Fibroblast of skin of abdomen (primary cell): ENCODE results near the gene SMG6. TPM values are rescaled to one million over a fixed set of nuclear protein-coding genes. Genes with fewer than 3 reads are reported as not detected.
A peak's percentile ranks its signal among the peaks of the same experiment; 100 is the strongest.
"Not testable (repeated sequence)": the region's sequence is repeated elsewhere in the genome, so short reads cannot be mapped to it uniquely, and the experiment has no call there.

Experiments
- DNase-seq: peaks from one replicate; pipeline ENCODE4 v3.0.0-alpha.2; 2013
- polyA plus RNA-seq, 2 experiments: library from polyadenylated mRNA; unstranded; fragments of 120-200 nt; gene quantifications; one replicate each; pipeline ENCODE4 v1.2.1, GENCODE V29; 2013; ENCODE audit not compliant: insufficient read length in 2 of 2

The SMG6 gene
- 59.7 TPM for polyA plus RNA-seq (2013, experiment 1 of 2; ENCODE audit: insufficient read length)
- 57.9 TPM for polyA plus RNA-seq (2013, experiment 2 of 2; ENCODE audit: insufficient read length)

DNA sequence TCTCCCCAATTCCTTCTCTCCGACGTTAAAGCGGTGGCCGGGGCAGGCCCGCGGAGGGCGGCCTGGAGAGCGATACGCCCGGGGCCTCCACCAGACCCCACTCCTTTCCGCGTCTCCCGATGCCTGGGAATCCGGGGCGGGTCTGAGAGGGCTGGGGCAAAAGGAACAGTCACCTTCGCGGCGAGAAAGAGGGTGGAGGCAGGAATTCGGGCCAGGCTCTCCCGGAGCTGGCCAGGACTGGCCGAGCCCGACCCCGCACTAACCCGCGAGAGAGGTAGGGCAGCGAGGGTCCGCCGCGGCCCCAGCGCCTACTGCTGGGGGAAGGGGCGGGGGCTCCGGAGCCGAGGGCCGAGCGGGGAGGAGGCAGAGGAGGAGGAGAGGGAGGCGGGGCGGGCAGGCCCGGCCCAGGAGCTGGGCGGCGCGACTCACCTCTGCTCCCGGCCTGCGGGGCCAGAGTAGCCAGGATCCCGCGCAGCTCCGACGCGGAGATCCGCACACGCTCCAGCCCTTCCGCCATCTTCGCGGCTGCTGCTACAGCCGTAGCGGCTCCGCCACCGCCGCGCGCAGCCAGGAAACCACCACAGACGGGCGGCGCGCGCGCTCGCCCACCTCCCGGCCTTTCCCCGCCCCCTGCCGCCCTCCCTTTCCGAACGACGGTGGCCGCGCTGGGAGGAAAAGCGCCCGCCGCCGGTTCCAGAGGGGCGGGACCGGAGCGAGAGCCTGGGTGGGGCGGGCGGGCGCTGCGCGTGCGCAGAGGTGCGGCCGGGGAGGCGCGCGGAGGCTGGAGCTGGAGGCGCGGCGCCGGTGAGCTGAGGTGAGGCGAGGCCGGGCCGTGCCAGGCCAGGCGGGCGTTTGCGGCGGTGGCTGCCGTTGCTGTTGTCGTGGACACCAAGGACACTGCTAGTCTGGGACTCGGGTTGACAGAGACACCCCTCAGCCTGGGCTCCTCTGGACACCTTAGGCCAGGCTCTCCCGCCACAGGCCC is at the start of gene SMG6, which contains the start of gene SRR:
Gene SMG6, minus strand, starts transcription at position 582 of the 985 bp plus-strand sequence. Its CDS starts 65 bp downstream, at position 517.
Gene SRR, plus strand, starts transcription at position 747 of the 985 bp plus-strand sequence. CDS start 11,611 bp downstream, outside the sequence.
- DNase-seq: peak; percentile 90

DNA sequence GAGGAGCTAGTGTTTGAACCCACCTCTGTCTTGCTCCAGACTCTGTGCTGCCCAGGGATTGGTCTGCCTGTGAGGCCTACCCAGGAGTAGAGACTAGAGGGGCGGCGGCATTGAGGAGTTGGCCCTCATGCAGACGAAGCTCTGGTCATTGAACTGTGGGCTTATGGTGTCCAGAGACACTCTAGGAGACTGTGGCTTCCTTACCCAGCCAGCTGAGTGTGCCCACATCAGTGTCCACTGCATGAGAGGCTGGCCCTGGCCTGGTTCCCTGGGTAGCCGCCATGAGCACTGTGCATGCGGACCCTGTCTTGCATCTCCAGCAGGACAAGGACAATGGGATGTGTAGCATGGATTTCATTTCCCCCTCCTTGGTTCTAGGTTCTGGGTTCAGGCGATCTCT is 47.7 kb upstream of the SMG6 start:
- no peak for DNase-seq

DNA sequence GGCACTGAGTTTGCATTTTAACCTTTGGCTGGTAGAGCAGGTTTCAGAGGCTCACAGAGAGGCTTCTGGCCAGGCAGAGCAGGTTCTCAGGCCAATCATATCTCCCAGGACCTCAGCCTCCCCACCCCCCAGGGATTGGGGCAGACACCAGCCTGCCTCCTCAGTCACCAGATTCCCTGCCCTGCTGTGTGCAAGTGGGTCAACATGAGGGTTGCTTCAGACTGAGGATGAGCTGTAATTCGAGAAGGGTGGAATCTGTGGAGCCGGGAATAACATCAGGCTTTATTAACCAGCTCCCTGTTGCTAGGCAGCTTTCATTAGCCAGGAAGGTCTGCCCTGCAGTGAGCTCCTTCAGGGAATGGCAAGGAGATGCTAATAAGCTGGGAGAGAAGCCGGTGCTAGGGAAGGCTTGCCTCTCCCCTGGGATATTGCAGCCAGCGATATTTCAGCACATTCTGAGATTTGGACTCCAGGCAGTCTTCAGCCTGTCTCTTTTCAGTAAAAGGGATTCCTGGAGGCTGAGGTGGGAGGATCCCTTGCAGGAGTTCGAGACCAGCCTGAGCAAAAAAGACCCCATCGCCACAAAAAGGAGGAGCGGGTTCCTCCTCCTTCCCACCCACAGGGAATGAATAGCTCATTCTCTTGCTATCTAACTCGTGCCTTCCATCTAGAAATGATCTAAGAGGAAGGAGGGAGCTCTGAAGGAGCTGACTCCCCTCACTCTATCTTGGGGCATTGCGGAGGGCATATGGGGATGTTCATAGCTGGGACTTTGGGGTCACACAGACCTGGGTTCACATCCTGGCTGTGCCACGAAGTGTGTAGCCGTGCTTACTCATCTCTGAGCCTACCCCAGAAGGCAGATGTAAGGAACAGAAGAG is 44.5 kb upstream of the SMG6 start:
- DNase-seq: peak; percentile 74

DNA sequence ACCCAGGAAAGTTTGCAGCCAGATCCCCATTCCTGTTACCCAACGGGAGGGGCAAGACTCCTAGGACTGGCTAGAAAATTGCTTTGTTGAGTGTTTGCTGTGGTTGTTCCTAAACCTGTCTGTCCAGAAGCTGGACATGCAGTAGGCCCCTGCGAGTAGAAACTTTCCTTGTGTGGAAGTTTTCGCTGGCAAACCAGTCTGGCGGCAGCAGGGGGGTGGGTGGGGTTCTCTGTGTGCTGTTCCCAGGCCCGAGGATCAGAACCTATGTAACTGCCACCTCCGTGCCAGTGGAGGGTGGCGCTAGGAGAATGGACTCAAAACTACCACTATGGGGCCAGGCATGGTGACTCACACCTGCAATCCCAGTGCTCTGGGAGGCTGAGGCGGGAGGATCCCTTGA is 42.9 kb upstream of the SMG6 start:
- no peak for DNase-seq

DNA sequence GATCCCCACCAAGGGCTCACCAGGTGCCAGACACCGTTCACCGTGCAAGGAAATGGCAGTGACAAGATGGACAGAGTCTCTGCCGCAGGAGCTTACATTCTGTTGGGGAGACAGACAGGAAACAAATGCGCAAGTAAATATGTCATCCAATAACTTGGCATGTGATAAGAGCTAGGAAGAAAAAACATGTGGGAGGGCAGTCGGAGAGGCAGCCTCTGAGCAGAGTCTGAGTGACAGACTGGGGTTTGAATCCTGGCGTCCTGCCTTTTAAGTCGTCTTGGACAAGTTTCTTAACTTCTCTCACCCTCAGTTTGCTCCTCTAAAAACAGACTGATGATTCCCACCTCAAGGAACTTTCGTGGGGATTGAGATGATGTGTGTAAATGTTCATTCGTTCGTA is 40.9 kb upstream of the SMG6 start:
- no peak for DNase-seq

DNA sequence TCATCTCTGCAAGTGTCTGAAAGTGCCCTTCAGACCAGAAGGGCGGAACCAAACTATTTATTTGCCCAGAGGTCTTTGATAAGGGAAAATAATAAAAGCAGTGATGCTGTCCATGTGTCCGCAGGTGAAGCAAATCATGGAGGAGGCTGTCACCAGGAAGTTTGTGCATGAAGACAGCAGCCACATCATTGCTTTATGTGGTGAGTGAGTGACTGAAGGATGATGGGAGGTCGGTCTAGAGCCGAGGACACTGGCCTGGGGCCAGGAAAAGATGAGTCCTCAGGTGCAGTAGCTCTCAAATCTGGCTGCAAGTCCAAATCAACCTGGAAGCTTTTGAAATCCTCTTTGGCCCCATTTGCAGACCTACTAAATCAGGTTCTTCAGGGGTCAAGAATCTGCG is 39.8 kb upstream of the SMG6 start:
- DNase-seq: no peak

DNA sequence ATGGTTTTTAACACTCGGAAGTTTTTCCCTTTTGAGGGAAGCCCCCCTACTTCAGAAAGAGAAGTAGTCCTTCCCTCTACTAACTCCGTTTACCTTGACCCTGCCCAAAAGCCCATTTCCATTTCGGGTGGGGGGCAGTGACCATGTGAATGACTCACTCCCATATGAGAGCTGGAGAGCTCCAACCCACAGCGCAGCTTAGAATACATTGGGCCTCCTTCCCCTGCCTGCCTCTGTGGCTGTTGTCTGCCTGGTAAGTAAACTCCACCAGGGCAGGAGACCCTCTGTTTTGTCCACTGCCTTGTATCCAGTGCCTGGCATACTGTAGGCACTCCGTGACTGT is 34.7 kb upstream of the SMG6 start:
- peak; percentile 6 for DNase-seq

DNA sequence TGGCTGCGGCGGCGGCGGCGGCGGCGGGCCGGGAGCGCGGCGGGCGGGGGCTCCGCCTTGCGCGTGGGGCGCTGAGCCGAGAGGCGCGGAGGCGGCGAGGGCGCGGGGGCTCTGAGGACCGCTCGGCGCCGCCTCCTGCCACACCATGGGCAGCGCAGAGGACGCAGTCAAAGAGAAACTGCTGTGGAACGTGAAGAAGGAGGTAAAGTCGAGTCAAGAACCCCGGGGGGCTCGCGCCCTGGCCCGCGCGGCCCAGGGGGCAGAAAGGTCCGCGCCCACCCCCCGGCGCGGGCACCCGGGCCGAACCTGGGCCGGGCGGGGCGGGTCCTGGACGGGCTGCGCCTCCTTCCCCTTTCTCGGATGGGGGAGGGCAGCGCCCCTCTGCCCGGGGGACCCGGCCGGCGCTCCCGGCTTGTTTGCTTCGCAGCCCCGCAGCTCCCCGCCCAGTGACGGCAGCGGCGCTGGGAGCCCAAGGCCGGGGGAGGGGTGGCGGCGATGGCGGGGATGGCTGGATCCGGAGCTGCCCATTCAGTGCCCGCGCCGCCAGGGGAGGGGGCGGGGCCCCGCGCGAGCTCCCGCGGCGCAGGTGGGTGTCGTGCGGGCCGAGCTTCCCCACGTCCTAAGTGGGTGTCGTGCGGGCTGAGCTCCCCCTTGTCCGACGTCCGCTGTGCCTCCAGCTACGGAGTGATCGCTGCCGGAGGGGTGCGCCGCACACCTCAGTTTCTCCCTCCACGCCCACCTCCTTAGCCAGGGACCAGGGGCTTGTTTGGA is 34.1 kb upstream of the SMG6 start:
- peak; percentile 41 for DNase-seq

DNA sequence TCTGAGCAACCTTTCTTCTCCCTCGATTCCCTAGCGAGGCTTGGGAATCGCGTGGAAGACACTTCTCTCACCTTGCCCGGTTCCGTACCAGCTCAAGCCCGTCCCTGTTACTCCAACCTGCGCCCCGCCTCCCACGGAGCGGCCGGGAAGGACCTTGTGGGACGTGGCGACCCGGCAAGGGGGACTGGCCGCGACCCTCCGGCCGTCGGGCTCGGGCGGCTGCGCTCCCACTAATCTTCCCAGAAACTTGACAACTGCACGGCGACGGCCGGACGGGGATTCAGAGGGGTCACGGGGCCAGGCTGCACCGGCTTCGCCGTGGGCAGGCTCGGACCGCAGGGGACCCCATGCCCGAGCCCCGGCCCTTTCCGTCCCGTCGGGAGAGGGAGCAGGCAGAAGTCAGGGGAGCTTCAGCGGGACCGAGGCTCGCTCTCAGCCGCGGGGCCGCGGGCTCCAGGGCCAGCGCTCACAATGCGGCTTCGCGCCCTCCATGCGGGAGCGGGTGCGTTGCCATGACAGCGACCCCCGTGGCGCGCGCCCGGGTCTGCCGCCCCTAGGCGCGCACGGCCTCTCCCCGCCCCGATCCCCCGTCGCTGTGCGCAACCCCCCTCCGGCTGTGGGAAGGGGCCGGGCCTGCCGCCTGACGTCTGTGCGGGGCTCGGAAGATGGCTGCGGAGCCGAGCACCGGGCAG is 33.4 kb upstream of the SMG6 start, which contains the start of gene SGSM2:
Gene SGSM2, plus strand, starts transcription at position 650 of the 692 bp plus-strand sequence. CDS start 188 bp downstream, outside the sequence.
- DNase-seq: peak; percentile 64

DNA sequence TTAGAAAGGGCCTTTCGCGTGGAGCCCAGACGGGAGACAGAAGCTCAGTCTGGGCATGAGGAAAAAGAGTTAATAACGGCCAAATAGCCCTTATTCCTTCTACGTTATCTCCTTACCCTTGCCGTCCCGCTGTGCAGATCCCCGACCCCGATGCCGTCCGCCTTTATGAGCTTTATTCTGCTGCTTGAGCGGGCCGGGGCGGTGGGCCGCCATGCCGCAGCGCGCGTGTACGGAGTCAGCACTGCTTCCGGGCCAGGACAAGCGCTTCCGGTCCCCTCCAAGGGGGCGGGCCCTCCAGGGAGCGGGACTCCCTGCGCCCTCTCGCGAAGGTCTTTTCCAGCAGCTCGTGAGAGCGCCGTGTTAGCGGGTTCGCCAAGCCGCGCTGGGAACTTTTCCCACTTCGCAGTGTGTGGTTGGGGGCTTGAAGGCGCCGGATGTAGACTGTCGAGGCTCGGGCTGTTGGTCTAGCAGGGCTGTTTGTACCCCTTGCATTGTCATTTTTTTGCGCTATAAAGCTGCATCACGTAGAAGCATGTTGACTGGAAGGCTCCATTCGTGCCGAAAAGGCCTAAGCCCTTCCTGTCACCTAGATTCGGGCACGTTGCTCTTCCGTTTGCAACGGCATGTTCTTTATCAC is 32.7 kb upstream of the SMG6 start, which contains the start of gene TSR1:
Gene TSR1, minus strand, starts transcription at position 243 of the 637 bp plus-strand sequence. Its CDS starts 30 bp downstream, at position 213.
- peak; percentile 91 for DNase-seq

DNA sequence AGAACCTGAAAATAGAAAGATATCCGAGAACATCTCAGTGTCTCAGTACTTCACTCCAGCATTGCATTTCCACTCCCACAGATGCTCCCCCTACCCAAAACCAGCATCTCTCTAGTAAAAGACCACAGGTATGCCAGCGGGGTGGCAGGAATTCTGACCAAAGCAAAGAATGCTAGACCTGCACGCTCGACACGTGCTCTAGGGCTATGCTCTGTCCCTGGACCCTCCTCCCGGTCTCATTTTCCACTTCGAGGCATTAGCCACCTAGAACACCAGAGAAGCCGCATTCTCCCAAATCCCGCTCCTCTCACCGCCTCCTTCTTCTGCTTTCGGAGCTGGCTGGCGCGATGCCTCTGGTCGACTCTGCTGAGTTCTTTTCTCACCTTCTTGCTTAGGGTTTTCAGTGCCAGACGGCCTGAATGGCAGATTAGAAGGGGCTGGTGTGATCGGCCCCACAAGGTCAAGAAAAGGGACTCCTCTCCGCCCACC is 32.2 kb upstream of the SMG6 start:
- DNase-seq: peak; percentile 27

DNA sequence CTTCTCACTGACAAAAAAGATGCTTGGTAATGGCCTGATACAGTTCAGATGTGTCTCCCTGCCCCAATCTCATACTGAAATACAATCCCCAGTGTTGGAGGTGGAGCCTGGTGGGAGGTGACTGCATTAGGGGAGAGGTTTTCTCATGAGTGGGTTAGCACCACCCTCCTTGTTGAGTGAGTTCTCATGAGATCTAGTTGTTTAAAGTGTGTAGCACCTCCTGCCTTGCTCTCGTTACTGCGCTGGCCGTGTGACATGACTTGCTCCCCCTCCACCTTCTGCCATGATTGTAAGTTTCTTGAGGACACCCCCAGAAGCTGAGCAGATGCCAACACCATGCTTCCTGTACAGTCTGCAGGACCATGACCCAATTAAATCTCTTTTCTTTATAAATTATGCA is 27.7 kb upstream of the SMG6 start:
- no peak for DNase-seq

DNA sequence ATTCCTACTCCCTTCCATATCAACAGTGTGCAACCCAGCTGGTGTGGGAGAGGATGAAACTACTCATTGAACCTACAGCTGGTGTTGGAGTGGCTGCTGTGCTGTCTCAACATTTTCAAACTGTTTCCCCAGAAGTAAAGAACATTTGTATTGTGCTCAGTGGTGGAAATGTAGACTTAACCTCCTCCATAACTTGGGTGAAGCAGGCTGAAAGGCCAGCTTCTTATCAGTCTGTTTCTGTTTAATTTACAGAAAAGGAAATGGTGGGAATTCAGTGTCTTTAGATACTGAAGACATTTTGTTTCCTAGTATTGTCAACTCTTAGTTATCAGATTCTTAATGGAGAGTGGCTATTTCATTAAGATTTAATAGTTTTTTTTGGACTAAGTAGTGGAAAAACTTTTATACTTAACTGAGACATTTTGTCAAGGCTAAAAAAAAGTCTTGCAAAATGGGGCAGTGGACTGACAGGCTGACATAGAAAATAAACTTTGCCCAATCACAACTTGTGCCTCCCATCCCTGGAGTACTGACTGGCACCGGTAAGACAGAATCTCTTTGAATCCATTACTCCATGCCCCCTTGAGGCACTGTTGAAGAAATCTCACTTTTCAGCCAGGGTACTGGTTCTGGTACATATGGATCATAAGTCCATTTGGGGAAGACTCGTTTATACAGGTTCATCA is 20.2 kb upstream of the SMG6 start:
- no peak for DNase-seq

DNA sequence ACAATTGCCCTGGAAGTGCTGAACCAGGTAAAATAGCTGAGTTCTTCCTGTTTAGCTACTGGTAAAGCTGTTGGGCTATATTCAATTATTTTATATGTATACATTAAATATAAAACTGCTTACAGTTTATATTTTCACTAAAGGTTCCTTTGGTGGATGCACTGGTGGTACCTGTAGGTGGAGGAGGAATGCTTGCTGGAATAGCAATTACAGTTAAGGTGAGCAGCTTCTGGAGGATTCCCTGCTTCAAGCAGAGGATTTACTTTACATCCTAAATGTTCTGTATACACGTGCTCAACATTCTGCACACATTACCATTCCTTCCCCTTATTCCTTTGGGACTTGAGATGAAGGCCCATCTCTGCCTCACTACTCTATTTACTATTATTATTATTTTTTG is 17.8 kb upstream of the SMG6 start:
- DNase-seq: no peak

DNA sequence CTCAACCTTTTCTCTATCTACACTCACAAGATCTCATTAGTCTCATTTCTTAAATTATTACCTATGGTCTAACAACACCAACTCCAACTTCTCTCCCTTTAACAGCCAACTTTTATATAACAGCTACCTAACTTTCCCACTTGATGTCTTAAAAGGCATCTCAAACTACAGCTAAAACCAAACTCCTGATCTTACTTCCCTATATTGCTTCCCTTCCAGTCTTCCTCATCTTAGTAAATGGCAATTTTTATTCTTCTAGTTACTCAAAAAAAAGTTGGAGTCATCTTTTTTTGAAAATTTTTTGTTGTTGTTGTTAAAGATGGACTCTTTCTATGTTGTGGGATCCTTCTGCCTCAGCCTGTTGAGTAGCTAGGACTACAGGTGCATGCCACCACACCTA is 15.5 kb upstream of the SMG6 start:
- DNase-seq: no peak

DNA sequence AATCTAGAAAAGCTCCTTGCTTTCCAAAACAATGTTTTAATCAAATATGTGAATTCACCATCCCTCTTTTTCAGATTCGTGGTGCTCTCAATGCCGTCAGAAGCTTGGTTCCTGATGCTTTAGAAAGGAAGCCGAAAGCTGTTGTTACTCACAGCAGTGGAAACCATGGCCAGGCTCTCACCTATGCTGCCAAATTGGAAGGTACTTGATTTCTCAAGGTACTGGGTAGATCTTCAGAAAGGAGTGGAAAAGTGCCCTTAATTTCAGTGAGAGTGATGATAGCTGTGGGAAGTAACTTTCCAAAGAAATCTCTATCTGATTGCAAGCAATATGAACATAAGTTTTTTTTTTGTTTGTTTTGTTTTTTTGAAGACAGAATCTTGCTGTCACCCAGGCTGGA is 14.2 kb upstream of the SMG6 start:
- no peak for DNase-seq

DNA sequence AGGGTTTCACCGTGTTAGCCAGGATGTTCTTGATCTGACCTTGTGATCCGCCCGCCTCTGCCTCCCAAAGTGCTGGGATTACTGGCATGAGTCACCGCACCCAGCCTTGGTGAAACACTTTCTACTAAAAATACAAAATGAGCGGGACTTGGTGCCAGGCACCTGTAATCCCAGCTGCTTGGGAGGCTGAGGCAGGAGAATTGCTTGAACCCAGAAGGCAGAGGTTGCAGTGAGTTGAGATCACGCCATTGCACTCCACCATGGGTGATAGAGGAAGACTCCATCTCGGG is 13.3 kb upstream of the SMG6 start:
- not testable (repeated sequence) for DNase-seq

DNA sequence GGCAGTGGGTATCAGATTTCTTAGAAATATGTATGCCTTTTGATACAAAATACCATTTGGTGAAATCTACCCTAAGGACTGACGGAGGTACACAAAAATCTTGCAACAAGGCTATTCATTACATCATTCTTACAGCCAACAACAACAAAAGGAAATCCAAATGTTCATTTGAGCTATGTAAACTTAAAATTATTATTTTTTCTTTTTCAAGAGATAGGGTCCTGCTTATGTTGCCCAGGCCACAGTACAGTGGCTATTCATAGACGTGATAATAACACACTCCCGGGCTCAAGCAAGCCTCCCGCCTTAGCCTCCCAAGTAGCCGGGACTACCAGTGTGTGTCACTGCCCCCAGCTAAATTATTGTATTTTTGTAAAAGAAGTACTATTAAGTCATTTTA is 9.2 kb upstream of the SMG6 start:
- no peak for DNase-seq

DNA sequence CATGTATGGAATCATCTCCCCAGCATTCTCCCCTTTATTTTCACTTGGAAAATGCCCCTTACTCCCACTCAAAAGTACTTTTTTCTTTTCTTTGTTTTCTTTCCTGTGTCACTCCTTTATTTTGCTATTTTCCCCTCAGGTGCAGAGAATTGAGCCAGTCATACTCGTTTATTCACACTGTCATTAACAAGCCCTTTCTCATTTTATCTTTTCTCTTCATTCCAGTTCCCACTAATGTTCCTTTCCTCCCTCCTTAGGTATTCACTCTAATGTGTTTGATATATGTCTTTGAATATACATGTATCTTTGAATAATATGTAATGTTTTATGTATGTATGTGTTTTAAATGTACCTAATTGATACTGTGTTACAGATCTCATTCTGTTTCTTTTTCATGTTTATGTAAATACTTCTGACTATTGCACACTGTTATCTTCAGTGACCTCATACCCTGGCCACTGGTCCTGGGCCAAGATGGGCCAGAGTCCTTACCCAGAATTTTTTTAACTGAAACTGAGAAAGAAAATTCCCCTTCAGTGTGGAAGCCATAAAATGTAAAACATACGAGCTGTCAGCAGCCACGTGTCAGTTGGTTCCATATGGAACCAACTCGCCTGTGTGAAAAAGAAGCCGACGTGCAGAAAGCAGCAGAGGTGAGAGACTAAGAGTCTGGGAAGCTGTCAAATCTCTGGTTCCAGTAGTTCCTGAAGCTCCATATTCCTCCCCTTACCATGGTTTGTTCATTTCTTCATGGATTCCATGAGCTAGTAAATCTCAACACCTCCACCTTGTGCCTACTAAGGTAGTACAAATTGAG is 6.0 kb upstream of the SMG6 start:
- DNase-seq: peak; percentile 41
